Fibroblast of lung (primary cell): ENCODE results near the gene UBB.

Source experiments
- CTCF ChIP-seq, 2 donors: IDR thresholded peaks in 1 of 2; conservative IDR thresholded peaks in 1 of 2; 1 replicate in 1 of 2; 2 replicates in 1 of 2; pipeline ENCODE4 v1.5.1; 2011 to 2012; ENCODE audit warnings: low read length in 2 of 2, control low read depth in 1 of 2, inconsistent platforms in 1 of 2, low read depth in 1 of 2, mild to moderate bottlenecking in 1 of 2
- EZH2 ChIP-seq: IDR thresholded peaks from 2 replicates; pipeline ENCODE4 v1.5.1; 2012; ENCODE audit warnings: low read length, control low read depth, mild to moderate bottlenecking; ENCODE audit errors: missing control alignments

GRCh38 chr17:16418685-16419068, 37.8 kb downstream of the UBB start:
- TF ChIP-seq CTCF (conservative IDR thresholded peaks at IDR 0.05 in 1 of 2, IDR thresholded peaks at IDR 0.05 in 1 of 2; ENCODE audit: low read depth in 1 of 2, low read length in 2 of 2) (no peak), EZH2 (no peak)
